ENCODE results near the gene LRRC71.
"Not testable (repeated sequence)": the region's sequence is repeated elsewhere in the genome, so short reads cannot be mapped to it uniquely, and the experiment has no call there.

The LRRC71 gene

GRCh38 chr1:156925154-156926010, 5.0 kb downstream of the LRRC71 start:
- Mint-ChIP-seq H3K27me3 (ENCODE audit: low read depth, poor library complexity) (peaks cover 100% of the 10 kb centered on the region), H3K9me3 (peaks cover 5% of the 10 kb centered on the region), H3K36me3 (ENCODE audit: low read depth) (no peaks in the 10 kb centered on the region), H3K4me3 (no peak overlapping the region), H3K4me1 (peaks cover 19% of the 10 kb centered on the region), H3K27ac (no peak overlapping the region)
- no peak for DNase-seq
- TF ChIP-seq CTCF (IDR thresholded peaks at IDR 0.05), result no peak

- peaks cover 19% of the 10 kb centered on the region for H3K4me1 Mint-ChIP-seq
- H3K27me3 Mint-ChIP-seq (ENCODE audit: low read depth, poor library complexity), result peaks cover 99% of the 10 kb centered on the region
- peaks cover 5% of the 10 kb centered on the region for H3K9me3 Mint-ChIP-seq
- TF ChIP-seq CTCF (IDR thresholded peaks at IDR 0.05), result no peak
- H3K4me3 Mint-ChIP-seq, result no peak overlapping the region
- no peak overlapping the region for H3K27ac Mint-ChIP-seq
- no peak for DNase-seq
- H3K36me3 Mint-ChIP-seq (ENCODE audit: low read depth), result no peaks in the 10 kb centered on the region
These were observed 5.7 kb downstream of the LRRC71 start for GRCh38 chr1:156926175-156926574.

- H3K27ac Mint-ChIP-seq; H3K36me3 Mint-ChIP-seq (ENCODE audit: low read depth); H3K9me3 Mint-ChIP-seq; H3K4me3 Mint-ChIP-seq; DNase-seq: not testable (repeated sequence)
- Mint-ChIP-seq H3K27me3 (ENCODE audit: low read depth, poor library complexity) (peaks cover 95% of the 10 kb centered on the region), H3K4me1 (peaks cover 19% of the 10 kb centered on the region)
These were observed 6.3 kb downstream of the LRRC71 start for GRCh38 chr1:156926695-156927094.

- Mint-ChIP-seq H3K27ac (no peak overlapping the region), H3K4me1 (peaks cover 19% of the 10 kb centered on the region), H3K9me3 (peaks cover 5% of the 10 kb centered on the region), H3K4me3 (peak overlapping the region; percentile 74), H3K27me3 (ENCODE audit: low read depth, poor library complexity) (peaks cover 94% of the 10 kb centered on the region), H3K36me3 (ENCODE audit: low read depth) (no peaks in the 10 kb centered on the region)
- DNase-seq, result peak; percentile 88
- peak; percentile 71 for TF ChIP-seq CTCF (IDR thresholded peaks at IDR 0.05)
These were observed 7.0 kb downstream of the LRRC71 start for GRCh38 chr1:156927215-156928042.

GRCh38 chr1:156928043-156928602, 7.7 kb downstream of the LRRC71 start:
- peak; percentile 7 for TF ChIP-seq CTCF (IDR thresholded peaks at IDR 0.05)
- H3K27ac Mint-ChIP-seq, result no peak overlapping the region

GRCh38 chr1:156929596-156930238, 9.3 kb downstream of the LRRC71 start:
- Mint-ChIP-seq H3K36me3 (ENCODE audit: low read depth) (peaks cover 9% of the 10 kb centered on the region), H3K27ac (no peak overlapping the region), H3K4me3 (no peak overlapping the region), H3K4me1 (peaks cover 12% of the 10 kb centered on the region), H3K27me3 (ENCODE audit: low read depth, poor library complexity) (peaks cover 73% of the 10 kb centered on the region), H3K9me3 (peaks cover 5% of the 10 kb centered on the region)
- TF ChIP-seq CTCF (IDR thresholded peaks at IDR 0.05), result no peak
- DNase-seq, result no peak

More at GRCh38 chr1:156928043-156928602, 7.7 kb downstream of the LRRC71 start:
- Mint-ChIP-seq H3K4me3 (peak overlapping the region; percentile 74), H3K27me3 (ENCODE audit: low read depth, poor library complexity) (peaks cover 89% of the 10 kb centered on the region), H3K4me1 (peaks cover 18% of the 10 kb centered on the region), H3K9me3 (peaks cover 5% of the 10 kb centered on the region), H3K36me3 (ENCODE audit: low read depth) (no peaks in the 10 kb centered on the region)
- no peak for DNase-seq
